ENCODE measurements around the gene KDM4C.

DNA sequence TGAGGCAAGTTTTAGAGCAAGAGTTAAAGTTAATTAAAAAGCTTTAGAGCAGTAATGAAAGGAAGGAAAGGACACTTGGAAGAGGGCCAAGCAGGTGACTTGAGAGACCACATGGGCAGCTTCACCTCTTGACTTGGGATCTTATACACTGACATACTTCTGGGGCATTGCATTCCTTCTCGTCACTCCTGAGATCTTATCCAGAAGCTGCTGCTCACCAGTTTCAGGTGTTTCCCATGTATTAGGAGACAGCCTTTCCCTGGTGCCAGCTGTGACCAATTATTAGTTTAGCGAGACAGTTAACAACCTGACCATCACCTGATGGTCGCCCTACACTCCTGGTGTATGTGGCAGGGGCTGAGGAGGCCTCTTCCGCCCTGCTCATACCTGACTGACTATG lies 382.1 kb downstream of the KDM4C start:
- TF ChIP-seq POLR2A (IDR thresholded peaks at IDR 0.05; ENCODE audit: low read length) (no peak), KDM5A (IDR thresholded peaks at IDR 0.05) (no peak)

Data from A549 (cell line).